GM12874 (cell line): ENCODE data around the gene CPED1.

Experiments
- CTCF ChIP-seq: IDR thresholded peaks from 2 replicates; pipeline ENCODE4 v1.5.1; 2011; ENCODE audit warnings: low read depth, mild to moderate bottlenecking, control low read depth, low read length, moderate library complexity; ENCODE audit not compliant: insufficient read depth

The CPED1 gene

GRCh38 chr7:121158665-121159064 lies 170.2 kb downstream of the CPED1 start:
- TF ChIP-seq CTCF, result no peak

DNA sequence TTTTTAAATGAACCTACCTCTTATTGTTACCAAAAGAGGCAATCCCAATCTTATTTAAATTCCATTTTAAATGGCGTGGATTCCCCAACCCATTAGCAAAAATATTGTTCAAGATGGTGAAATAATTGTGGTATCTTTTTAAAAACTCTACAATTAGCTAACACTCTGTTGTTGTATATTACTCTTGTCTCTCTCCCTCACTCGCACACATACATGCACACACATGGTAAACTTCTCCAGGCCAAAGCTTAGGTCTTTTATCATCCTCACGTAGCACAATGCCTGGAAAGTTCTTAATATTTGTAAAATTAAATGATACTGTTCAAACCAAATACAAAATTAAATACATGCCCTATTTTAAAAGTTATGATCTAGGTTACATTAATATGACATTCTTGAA lies 171.0 kb downstream of the CPED1 start:
- TF ChIP-seq CTCF, result no peak

DNA sequence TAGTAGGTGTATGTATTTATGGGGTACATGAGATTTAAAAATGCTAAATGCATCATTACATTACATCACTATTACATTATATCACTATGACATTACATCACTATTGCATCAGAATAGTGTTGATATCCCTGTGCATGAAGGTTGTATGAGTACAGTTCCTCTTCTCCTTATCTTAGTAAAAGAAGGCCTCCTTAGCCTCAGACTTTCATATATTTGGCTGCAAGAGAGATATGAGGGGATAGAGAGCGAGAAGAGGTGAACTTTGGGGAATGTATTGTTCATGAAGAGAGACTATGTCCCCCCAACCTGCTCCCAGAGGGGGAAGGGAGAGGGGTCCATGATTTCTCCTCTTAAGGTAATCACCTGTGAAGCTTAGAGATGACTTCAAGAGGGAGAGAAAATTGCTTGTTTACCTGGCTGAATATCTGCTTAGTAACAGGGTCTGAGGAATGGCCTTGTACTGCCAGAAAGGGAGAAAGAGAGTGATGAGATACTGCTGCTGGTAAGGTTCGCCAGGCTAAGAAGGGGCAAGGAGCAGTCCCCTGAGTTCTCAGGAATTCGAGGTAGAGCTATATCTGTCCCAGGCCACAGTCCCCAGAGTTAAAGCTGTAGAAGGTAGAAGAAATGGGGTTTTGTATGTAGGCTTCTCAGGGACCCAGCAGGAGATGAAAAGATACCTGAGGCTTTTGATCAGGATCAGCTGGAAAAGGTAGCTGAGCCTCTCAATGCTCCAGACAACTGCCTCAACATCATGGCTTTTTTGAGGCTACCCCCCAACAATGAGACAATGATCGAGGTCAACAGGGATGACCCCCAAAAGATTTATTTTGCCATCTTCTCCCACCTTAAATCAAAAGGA lies 171.9 kb downstream of the CPED1 start:
- no peak for TF ChIP-seq CTCF

DNA sequence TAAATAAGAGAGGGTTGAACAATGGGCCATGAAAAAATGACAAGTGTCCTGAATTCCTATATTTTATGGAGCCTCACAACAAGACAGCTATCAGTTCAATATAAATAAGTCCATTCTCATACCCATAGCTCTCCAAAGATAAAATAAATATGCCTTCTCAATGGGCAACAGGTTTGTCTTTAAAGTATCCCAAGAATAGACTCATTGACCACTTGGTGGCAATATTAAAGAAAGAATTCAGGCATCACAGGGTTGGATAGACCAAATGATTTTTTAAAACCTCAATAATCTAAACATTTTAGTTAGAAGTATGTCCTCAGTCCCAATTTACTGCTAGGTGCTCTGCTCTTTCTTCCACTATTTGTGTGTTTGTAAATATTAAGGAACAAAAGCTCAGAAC lies 175.2 kb downstream of the CPED1 start:
- TF ChIP-seq CTCF, result no peak

DNA sequence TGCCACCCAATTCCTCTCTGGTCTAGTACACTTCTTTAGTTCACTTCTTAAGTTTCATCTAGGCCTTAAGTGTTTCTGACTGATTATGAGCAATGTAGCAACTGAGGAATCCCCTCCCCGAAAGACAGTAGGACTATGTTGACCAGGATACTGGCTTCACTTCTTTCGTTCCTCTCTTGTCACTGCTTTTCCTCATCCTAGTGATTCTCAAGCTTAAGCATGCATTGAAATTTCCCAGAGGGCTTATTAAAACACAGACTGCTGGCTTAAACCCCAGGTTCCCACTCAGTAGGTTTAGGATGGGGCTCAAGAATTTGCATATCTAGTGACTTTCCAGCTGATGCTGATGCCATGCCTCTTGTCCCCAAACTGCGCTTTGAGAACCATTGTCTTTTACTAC lies 175.7 kb downstream of the CPED1 start:
- TF ChIP-seq CTCF, result no peak

DNA sequence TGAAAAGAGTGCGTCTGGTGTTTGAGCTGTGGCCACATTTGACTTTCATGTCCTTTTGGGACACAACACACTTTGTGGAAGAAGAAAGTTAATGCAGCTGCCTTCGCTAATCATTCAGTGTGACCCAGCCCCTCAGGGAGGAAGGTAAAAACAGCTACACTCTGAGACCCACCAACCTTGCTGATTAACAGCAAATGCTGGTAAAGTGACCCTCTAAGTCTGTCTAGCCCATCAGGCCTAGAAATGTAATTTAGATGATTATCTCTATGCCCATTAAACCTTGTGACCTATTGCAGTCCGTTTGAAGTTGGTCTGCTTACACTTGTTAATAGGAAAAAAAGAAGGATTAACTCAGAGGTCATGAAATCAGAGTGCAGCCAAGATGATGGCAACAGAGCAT lies 178.4 kb downstream of the CPED1 start:
- TF ChIP-seq CTCF, result no peak

- TF ChIP-seq CTCF, result no peak
Measured at GRCh38 chr7:121167971-121168370, 179.5 kb downstream of the CPED1 start.

DNA sequence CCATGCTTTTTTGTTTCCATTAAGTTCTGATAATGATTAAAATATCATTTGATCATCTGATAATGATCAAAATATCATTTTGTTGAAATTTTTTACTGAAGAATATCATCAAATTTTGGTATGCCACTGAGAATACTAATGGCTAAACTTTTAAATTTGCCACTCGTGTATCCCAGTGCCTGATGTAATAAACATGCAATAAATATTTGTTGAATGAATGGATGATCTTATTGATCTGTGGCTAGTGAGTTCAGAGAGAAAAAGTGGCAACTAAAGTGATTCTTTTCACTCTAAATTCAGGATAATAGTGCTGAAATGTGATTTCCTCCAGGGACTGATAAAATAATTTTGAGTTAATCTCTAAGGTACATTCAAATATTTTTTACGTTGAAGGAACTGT lies 181.0 kb downstream of the CPED1 start:
- no peak for TF ChIP-seq CTCF
